Tibial artery (tissue), 4 donors: ENCODE measurements around the gene CARS2.

Source experiments
- DNase-seq, 2 donors: peaks; one replicate each; pipeline ENCODE4 v3.0.0-alpha.2; 2019
- H3K27ac ChIP-seq, 2 donors: fragments of 200-600 bp; sonication (generic) in 1 of 2; 1 replicate in 1 of 2; 2 replicates in 1 of 2; pipeline ENCODE4 v1.5.1; 2018 to 2019; ENCODE audit warnings: mild to moderate bottlenecking in 1 of 2
- H3K27me3 ChIP-seq, 2 donors: fragments of 200-600 bp; sonication (generic) in 1 of 2; one replicate each; pipeline versions ENCODE4 v1.5.1 to v1.6.0; 2016 to 2019
- H3K36me3 ChIP-seq, 3 donors: fragments of 200-600 bp; sonication (generic) in 2 of 3; one replicate each; pipeline ENCODE4 v1.5.1; 2016 to 2019; ENCODE audit warnings: mild to moderate bottlenecking in 2 of 3
- H3K4me1 ChIP-seq, 4 donors: fragments of 200-600 bp; sonication (generic) in 2 of 4; 1 replicate in 3 of 4; 2 replicates in 1 of 4; pipeline ENCODE4 v1.5.1; 2016 to 2019
- H3K4me3 ChIP-seq, 2 donors: fragments of 200-600 bp; sonication (generic) in 1 of 2; 1 replicate in 1 of 2; 2 replicates in 1 of 2; pipeline ENCODE4 v1.5.1; 2018 to 2019; ENCODE audit warnings: mild to moderate bottlenecking in 2 of 2
- H3K9me3 ChIP-seq, 3 donors: fragments of 200-600 bp; sonication (generic) in 1 of 3; one replicate each; pipeline ENCODE4 v1.5.1; 2016 to 2019
- intact Hi-C: fragments of 100-400 bp; cut with DNase I; formaldehyde crosslinking; loops from one replicate; pipeline ENCODE4 v1.15.0; 2023; ENCODE audit warnings: low total_unique reads
- TF ChIP-seq, protein P1 (sequence below), 2 experiments: fragments of 200-600 bp in 1 of 2; fragments of 450-650 bp in 1 of 2; IDR thresholded peaks; one replicate each; pipeline ENCODE4 v1.5.1; 2017 to 2019; ENCODE audit warnings: antibody characterized with exemption in 2 of 2, mild to moderate bottlenecking in 1 of 2, moderate library complexity in 1 of 2

CARS2 gene

DNA sequence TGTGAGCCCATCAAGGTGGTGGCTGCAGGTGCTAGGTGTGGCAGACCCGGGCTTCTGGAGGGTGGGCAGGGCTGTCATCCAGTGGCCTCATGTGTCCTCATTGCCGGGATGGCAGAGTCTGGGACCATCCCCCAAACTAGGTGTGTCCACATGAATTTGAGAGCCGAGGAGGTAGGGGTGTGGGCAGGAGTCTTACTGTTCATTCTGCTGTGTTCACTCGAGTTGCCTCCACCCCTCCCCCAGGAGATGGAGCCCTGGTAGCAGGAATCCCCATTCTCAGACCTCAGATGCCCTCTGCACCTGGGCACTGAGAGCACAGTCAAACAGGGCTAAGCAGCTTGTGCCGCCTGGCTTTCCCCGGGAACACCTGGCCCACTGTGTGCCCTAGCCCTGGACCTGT lies 68.2 kb downstream of the CARS2 start:
- intact Hi-C loops, result no loop called here
- no peak for DNase-seq
- no peak overlapping the region for H3K27ac ChIP-seq
- peaks cover 32 to 88% (median 80%) of the 10 kb centered on the region in 3 donors for H3K36me3 ChIP-seq
- H3K4me1 ChIP-seq, result peaks cover 0 to 19% (median 12%) of the 10 kb centered on the region in 4 donors
- H3K9me3 ChIP-seq, result no peaks in the 10 kb centered on the region
- H3K27me3 ChIP-seq, result no peaks in the 10 kb centered on the region
- no peak overlapping the region for H3K4me3 ChIP-seq
- TF ChIP-seq, protein P1, sequence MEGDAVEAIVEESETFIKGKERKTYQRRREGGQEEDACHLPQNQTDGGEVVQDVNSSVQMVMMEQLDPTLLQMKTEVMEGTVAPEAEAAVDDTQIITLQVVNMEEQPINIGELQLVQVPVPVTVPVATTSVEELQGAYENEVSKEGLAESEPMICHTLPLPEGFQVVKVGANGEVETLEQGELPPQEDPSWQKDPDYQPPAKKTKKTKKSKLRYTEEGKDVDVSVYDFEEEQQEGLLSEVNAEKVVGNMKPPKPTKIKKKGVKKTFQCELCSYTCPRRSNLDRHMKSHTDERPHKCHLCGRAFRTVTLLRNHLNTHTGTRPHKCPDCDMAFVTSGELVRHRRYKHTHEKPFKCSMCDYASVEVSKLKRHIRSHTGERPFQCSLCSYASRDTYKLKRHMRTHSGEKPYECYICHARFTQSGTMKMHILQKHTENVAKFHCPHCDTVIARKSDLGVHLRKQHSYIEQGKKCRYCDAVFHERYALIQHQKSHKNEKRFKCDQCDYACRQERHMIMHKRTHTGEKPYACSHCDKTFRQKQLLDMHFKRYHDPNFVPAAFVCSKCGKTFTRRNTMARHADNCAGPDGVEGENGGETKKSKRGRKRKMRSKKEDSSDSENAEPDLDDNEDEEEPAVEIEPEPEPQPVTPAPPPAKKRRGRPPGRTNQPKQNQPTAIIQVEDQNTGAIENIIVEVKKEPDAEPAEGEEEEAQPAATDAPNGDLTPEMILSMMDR (IDR thresholded peaks at IDR 0.05), result no peak

DNA sequence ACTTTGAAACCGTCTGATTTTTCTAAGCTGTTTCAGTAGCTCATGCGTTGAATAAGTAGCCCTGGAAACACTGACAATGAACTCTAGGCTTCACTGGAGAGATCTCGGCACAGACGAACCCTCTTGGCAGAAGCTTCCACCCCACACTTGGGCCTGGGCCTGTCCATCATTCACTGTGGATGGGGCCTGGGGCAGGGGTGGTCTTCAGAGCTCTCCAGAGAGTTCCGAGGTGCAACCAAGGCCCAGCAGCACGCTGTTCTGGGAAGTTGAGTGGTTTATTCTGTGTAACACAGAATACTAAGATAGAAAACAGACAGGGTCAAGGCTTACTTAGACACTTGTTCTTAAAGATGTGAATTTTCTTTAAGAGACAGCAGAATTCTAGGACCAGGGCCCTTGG lies 68.6 kb downstream of the CARS2 start:
- peaks cover 34 to 87% (median 76%) of the 10 kb centered on the region in 3 donors for H3K36me3 ChIP-seq
- TF ChIP-seq, protein P1 (IDR thresholded peaks at IDR 0.05), result no peak
- no peak for DNase-seq
- no peaks in the 10 kb centered on the region for H3K27me3 ChIP-seq
- H3K4me3 ChIP-seq, result no peak overlapping the region
- H3K9me3 ChIP-seq, result no peaks in the 10 kb centered on the region
- intact Hi-C loops, result no loop called here
- peaks cover 0 to 19% (median 12%) of the 10 kb centered on the region in 4 donors for H3K4me1 ChIP-seq
- H3K27ac ChIP-seq, result no peak overlapping the region

DNA sequence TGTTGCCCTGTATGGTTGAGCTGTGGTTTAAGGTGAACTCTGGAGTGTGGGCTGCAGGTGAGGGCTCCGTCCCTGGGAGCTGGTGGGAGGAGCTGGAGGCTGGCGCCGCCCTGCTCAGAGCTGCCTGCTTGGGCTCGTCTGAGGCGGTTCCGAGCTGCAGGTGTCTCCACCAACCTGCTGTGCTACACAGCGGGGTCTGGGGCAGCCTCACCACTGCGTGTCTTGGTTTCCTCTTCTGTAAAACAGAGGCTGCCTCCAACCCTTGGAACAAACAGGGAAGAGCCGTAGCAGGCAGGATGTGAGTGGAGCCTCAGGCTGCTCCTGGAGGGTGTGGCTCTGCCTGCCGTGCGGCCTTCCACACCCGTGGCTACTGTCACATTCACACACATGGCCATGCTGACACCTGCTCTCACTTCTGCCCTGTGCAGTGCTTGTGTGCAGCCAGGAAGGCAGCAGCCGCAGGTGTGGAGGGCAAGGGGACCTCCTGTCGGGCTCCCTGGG lies 69.2 kb downstream of the CARS2 start:
- Histone ChIP-seq H3K27me3 (no peaks in the 10 kb centered on the region), H3K9me3 (no peaks in the 10 kb centered on the region), H3K4me3 (no peak overlapping the region), H3K36me3 (peaks cover 39 to 87% (median 70%) of the 10 kb centered on the region in 3 donors), H3K4me1 (peaks cover 0 to 19% (median 12%) of the 10 kb centered on the region in 4 donors), H3K27ac (no peak overlapping the region)
- TF ChIP-seq, protein P1 (IDR thresholded peaks at IDR 0.05), result no peak
- no peak for DNase-seq
- intact Hi-C loops, result no loop called here

DNA sequence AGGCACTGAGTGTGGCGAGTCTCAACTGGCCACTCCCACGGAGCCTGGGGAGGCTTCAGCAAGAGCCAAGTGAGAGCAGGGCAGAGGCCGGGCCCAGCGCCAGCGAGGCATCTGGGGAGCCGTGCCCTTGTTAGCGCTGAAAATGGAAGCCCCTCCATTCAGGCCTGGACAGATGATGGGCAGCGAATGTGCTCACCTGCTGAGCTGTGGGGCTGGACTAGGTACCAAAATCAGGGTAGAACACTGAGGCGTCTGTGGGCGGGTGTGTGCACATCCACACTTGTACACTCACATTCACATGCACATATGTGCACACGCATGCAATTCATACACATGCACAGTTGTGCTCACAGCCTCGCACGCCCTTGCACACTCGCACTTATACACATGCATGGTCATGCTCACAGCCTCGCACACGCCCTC lies 69.9 kb downstream of the CARS2 start:
- no peaks in the 10 kb centered on the region for H3K27me3 ChIP-seq
- H3K27ac ChIP-seq, result no peak overlapping the region
- TF ChIP-seq, protein P1 (IDR thresholded peaks at IDR 0.05), result no peak
- no peak overlapping the region for H3K4me3 ChIP-seq
- peaks cover 0 to 12% (median 10%) of the 10 kb centered on the region in 4 donors for H3K4me1 ChIP-seq
- H3K36me3 ChIP-seq, result peaks cover 42 to 81% (median 64%) of the 10 kb centered on the region in 3 donors
- no peak for DNase-seq
- intact Hi-C loops, result no loop called here
- no peaks in the 10 kb centered on the region for H3K9me3 ChIP-seq

DNA sequence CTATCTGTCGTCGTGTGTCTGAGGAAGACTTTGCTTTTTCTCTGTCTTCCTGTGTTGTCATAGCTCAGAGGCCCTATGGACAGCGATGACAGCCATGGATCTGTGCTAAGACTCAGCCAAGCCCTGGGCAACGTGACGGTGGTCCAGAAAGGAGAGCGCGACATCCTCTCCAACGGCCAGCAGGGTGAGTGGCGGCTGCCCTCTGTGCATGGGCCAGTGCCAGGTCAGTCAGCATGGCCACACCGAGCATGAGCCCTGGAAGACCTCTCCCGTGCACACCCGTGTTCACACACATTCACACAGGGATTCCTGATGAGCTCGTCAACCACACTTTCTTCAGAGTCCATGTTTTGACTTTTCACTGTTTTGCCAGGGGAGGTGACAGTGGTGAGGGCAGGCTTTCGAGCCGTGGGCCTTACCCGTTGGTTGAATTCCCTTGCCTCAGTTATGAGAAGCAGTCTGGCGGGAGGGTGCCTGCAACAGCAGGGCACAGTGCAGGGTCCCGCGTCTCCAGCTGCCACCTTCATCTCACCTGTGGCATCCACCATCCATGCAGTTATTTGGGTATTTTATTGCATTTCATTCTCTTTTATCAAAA lies 70.4 kb downstream of the CARS2 start:
- H3K4me3 ChIP-seq, result no peak overlapping the region
- DNase-seq, result no peak
- peaks cover 0 to 9% (median 5%) of the 10 kb centered on the region in 4 donors for H3K4me1 ChIP-seq
- TF ChIP-seq, protein P1 (IDR thresholded peaks at IDR 0.05), result no peak
- intact Hi-C loops, result no loop called here
- peaks cover 42 to 81% (median 62%) of the 10 kb centered on the region in 3 donors for H3K36me3 ChIP-seq
- no peak overlapping the region for H3K27ac ChIP-seq
- H3K27me3 ChIP-seq, result no peaks in the 10 kb centered on the region
- H3K9me3 ChIP-seq, result no peaks in the 10 kb centered on the region
